Glomerular visceral epithelial cell (primary cell): ENCODE measurements around the gene TEDC1.
A peak's percentile ranks its signal among the peaks of the same experiment; 100 is the strongest.

Source experiments
- DNase-seq: peaks from one replicate; pipeline ENCODE4 v3.0.0-alpha.2; 2016; ENCODE audit errors: extremely low spot score

Gene TEDC1

DNA sequence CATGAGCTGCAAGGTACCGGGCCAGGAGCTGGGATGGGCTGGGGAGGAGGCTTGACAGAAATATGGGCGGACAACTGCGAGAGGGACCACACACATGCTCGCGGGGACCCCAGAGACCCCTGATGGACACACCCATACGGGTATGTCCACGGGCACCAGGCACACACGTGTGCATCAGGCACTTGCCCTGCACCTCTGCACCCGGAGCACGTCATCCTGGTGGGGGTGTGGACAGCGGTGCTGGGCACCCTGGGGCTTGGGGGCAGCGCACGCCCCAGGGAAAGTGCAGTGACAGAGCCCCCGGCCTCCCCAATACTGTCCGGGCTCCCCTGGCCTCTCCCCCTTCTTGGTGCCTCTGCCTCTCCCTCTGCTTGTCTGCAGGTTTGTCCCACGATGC, 6.1 kb upstream of the TEDC1 start:
- no peak for DNase-seq

DNA sequence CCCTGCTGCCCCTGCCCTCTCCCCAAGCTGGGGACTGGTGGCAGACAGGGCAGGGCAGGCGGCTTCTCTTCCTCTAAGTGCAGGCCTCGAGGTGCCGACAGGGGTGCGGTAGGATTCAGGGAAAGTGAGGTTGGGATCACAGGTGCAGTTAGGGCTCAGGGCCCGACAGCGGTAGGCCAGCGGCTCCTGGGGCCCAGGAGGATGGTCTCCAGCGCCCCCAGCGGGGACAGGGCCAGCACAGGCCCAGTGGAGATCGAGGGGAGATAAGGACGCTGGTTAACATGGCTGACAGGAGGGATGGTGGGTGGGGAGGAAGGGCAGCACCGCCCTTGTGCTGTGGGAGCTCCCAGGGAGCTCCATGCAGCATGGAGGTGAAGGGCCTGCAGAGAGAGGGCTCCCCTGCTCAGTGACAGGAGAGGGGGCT, 5.3 kb upstream of the TEDC1 start:
- peak; percentile 32 for DNase-seq

DNA sequence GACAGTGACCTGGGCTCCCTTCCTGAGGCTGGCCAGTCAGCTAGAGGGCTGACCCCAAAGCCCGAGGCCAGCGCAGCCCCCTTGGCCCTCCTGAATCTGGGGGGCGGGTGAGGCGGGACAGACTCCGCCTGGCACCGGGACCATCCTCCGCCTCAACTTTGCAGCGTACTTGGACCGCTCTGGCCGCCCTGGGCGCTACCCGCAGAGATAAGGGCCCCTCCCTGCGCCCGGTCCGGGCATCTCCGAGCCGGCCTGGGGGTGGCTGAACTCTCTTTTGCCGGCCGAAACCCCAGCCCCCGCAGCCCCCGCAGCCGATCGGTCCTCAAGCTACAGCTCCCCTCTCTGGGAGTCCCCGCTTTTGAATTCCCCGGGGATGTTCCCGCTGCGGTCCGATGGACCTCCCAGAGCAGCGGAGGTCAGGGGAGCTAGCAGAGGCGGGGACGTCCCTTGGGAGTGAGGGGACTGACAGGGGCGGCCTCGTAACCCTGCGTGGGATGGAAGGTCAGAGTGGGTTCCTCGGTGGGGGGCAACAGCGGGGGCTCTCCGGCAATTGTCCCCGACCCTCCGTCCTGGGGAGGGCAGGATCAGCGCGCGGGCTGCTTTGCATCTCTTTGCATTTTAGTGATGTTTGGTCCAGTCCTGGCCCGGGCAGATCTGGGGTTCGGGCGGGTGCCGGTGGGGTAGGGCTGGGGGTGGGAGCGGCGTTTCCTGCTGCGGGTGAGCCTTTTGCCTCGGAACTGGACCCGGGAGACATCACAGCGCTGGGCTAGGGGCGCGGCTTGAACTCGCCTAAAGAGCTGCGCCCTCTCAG, 4.7 kb upstream of the TEDC1 start, which contains the start of gene CRIP1:
Gene CRIP1 (plus strand): TSS at position 724 of the 811 bp plus-strand sequence. CDS start 374 bp downstream, outside the sequence.
- no peak for DNase-seq

GRCh38 chr14:105486974-105487448, 4.0 kb upstream of the TEDC1 start:
- no peak for DNase-seq

GRCh38 chr14:105487449-105487985, 3.5 kb upstream of the TEDC1 start:
- no peak for DNase-seq

DNA sequence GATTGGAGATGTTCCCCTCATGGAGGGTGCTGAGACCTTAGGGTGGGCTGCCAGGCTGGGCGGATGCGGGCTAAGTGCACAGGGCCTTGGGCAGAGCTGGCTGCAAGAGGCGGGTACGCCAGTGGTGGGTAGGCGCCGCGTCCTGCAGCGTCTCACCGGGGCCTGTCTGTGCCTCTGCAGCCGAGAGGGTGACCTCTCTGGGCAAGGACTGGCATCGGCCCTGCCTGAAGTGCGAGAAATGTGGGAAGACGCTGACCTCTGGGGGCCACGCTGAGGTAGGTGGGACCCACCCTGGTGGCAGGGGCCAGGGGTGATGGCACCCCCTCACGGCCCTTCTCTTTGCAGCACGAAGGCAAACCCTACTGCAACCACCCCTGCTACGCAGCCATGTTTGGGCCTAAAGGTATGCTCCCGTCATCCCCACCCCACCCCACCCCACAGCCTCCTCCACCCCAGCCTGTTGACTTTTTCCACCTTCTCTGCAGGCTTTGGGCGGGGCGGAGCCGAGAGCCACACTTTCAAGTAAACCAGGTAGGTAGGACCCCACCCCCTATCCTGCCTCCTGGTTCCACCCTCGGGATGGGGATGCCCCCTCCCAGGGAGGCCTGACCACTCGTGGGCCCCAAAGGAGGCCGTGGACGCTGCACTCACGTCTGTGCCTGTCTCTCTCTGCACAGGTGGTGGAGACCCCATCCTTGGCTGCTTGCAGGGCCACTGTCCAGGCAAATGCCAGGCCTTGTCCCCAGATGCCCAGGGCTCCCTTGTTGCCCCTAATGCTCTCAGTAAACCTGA, 2.9 kb upstream of the TEDC1 start:
- DNase-seq: no peak

- DNase-seq: no peak
Measured at GRCh38 chr14:105488781-105489541, 2.1 kb upstream of the TEDC1 start.

DNA sequence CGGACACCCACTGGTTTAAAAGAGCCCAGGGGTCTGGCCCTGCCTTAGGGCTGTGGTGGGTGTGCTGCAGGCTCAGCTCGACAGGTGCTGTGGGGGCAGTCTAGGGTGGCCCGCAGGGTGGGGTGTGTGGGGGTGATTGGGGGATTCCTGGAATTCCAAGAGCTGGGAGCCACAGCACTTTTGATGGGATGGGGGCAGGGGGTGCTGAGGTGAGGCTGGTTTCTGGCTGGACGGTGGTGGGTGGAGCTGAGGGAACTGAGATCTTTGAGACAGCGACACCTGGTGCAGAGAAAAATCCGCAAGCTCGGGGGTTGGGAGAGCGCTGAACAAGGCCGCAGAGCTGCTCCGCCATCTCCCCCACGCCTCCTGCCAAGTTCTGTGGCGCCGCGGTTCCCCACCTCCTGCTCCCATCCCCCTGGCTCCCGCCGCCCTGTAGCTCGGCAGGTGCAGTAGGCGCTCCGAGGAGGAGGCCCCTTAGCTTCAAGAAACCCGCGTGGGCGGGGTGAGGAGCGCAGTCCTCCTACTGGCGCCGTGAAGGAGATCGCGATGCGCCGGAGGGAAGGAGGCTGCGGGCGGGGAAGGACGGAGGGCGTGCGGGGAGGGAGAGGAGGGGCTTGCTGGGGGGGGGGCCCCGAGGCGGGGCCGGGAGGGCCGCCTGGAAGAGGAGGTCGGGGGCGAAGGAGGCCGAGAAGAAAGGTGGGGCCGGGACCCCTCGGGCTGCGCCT, 1.3 kb upstream of the TEDC1 start:
- peak; percentile 91 for DNase-seq

- DNase-seq: peak; percentile 24
Measured at GRCh38 chr14:105490267-105490571, 827 bp upstream of the TEDC1 start.

DNA sequence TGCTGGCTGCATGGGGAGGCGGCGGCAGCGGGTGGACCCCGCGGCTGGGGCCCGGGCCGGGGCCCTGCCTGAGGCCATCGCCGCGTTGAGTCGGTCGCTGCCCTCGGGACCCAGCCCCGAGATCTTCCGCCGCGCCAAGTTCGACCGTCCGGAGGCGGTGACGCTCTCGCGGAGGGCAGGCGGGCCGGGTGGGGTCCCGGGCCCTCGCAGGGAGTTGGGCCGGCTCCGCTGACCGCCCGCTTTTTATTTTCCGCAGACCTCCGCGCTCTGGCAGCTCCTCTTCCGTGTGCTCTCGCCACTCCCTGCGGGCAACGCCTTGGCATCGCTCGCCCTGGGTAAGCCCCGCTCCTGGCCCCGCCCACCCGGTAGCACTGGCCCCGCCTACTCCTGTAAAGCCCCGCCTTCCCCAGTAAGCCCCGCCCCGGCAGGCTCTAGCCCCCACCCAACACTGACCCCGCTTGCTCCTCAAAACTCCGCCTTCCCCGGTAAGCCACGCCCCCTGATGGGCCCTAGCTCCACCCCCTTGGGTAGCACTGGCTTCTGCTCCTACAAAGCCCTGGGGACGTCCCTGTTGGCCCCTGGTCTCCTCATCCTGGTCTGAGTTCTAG, 424 bp downstream of the TEDC1 start:
- DNase-seq: peak; percentile 81

- DNase-seq: no peak
Measured at GRCh38 chr14:105492031-105492970, 1.3 kb downstream of the TEDC1 start.

- DNase-seq: no peak
Measured at GRCh38 chr14:105492971-105493871, 2.2 kb downstream of the TEDC1 start.

DNA sequence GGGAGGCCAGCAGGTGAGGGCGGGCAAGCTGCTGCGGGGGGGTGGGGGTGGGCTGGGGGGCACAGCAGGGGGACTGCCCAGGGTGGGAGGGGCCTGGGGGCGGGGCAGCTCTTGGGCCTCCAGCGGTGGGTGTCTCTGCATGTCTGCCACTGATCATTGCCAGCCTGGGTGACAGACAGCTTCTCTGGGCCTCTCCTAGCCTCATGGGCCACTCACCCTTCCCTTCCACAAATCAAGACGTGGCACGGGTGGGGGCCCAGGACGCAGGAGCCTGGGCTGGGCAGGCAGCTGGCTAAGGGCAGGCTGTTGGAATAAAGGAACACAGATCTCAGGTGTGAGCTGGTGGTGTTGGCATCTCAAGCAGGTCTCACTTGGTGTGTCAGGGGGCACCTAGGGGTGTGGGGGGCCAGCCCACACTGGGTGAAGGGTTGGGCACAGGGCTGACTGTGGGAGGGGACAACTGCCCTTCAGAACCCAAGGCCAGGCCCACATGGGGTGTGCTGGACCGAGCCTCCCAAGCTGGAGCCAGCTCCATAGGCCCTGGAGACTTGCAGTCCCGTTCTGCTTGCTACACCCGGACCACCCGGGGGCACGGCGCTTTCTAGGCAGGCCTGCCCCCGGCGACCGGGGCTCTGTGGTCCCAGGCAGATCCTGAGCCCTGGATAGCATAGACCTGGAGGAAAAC, 3.0 kb downstream of the TEDC1 start:
- DNase-seq: no peak

DNA sequence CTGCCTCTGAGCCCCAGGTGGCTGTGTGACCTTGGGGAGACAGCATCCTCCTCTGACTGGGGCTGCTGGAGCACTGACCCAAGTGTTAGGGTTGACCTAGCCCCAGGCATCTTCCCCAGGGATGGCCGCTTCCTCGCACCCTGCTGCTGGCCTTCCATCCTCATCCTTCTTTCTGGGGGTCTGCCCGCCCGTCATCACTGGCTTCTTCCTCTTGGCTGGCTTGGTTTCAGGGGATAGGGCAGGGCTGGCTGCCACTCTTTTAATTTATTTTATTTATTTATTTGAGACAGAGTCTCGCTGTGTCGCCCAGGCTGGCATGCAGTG, 3.5 kb downstream of the TEDC1 start:
- DNase-seq: no peak

DNA sequence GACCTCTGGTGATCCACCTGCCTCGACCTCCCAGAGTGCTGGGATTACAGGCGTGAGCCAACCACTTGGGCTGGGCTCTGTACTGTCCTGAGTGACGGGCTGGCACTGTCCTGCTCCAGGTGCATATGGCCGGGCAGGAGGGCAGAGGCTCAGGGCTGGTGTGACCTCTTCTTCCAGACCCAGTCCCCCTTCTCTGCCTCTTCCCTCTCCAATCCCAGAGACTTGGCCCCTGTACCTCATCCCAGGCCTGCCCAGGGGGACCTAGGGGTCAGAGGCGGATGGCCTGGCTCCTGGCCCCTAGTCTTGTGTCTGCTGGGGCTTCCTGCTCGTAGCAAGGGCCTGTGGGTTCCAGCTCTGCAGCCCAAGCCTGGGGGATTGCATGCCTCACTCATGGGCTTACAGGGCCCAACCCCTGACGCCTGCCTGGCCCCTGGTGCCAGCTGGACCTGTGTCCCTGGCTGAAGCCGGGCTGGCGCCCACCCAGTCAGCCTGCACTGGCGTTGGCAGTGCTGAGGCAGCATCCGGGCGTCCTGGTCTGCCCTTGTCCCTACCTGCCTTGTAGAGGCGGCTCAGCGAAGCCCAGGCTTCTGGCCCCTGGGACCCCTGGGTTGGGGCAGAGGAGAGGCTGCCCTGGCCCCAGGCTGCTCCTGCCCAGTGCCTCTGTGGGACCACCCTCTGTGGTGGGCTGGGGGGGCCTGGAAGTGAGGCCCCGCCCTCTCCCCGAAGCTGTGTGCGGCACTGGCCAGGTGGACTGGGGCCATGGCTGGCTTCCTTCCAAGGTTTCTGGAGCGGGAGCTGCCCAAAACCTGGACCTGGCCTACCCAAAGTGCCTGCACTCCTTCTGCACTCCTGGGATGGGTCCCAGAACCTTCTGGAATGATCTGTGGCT, 4.3 kb downstream of the TEDC1 start:
- DNase-seq: no peak

GRCh38 chr14:105495990-105496830, 5.2 kb downstream of the TEDC1 start:
- no peak for DNase-seq
